ENCODE data around the gene ARHGAP26.

The ARHGAP26 gene

DNA sequence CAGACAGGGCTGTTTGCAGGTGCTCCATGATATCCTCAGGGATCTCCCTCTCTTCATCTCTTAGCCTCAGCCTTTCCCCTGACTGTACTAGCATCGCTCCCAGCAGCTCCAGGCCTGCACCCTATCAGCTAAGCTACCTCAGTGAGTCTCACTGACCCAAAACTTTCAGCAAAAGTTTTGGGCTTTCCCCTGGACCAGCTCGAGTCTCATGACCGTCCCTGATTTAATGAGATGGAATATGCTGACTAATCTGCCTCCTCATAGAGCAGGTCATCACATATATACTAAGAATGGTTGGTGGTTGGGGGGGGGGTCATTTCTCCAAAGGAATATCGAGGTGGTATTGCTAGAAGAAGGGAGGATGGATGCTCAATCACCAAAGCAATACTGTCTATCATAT lies 481.8 kb downstream of the ARHGAP26 start:
- no peak for TF ChIP-seq CTCF (IDR thresholded peaks at IDR 0.05; ENCODE audit: control insufficient read depth, extremely low read depth, insufficient read depth)
- no peak overlapping the region for H3K4me3 ChIP-seq (ENCODE audit: low read depth, low read length)
- no peak for DNase-seq (ENCODE audit: low read depth)

GRCh38 chr5:143254819-143255218 lies 484.6 kb downstream of the ARHGAP26 start:
- no peak for DNase-seq (ENCODE audit: low read depth)
- no peak overlapping the region for H3K4me3 ChIP-seq (ENCODE audit: low read depth, low read length)

GRCh38 chr5:143258559-143259253 lies 488.5 kb downstream of the ARHGAP26 start:
- H3K4me3 ChIP-seq (ENCODE audit: low read depth, low read length), result no peak overlapping the region
- no peak for DNase-seq (ENCODE audit: low read depth)
- no peak for TF ChIP-seq CTCF (IDR thresholded peaks at IDR 0.05; ENCODE audit: control insufficient read depth, extremely low read depth, insufficient read depth)

More at GRCh38 chr5:143254819-143255218, 484.6 kb downstream of the ARHGAP26 start:
- no peak for TF ChIP-seq CTCF (IDR thresholded peaks at IDR 0.05; ENCODE audit: control insufficient read depth, extremely low read depth, insufficient read depth)

DNA sequence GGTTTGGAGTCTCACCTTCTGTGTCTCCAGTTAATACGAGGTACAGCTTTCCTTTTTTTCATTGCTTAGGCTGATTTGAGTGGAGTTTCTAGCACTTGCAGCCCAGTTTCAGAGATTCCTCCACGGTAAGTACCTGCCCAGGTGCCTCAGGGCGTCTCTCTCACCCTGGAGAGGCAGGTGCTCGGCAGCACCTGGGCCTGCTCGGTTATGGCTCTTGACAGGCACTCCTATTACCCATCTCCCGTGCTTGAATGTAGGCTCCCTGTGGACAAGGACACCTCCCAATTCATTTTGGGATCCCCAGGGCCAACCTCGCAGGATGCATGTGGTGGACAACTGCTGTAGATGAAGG lies 489.1 kb downstream of the ARHGAP26 start:
- TF ChIP-seq CTCF (IDR thresholded peaks at IDR 0.05; ENCODE audit: control insufficient read depth, extremely low read depth, insufficient read depth), result no peak
- H3K4me3 ChIP-seq (ENCODE audit: low read depth, low read length), result no peak overlapping the region
- no peak for DNase-seq (ENCODE audit: low read depth)

- TF ChIP-seq CTCF (IDR thresholded peaks at IDR 0.05; ENCODE audit: control insufficient read depth, extremely low read depth, insufficient read depth), result no peak
- no peak overlapping the region for H3K4me3 ChIP-seq (ENCODE audit: low read depth, low read length)
- no peak for DNase-seq (ENCODE audit: low read depth)
Observed at GRCh38 chr5:143261748-143262392, 491.7 kb downstream of the ARHGAP26 start.

DNA sequence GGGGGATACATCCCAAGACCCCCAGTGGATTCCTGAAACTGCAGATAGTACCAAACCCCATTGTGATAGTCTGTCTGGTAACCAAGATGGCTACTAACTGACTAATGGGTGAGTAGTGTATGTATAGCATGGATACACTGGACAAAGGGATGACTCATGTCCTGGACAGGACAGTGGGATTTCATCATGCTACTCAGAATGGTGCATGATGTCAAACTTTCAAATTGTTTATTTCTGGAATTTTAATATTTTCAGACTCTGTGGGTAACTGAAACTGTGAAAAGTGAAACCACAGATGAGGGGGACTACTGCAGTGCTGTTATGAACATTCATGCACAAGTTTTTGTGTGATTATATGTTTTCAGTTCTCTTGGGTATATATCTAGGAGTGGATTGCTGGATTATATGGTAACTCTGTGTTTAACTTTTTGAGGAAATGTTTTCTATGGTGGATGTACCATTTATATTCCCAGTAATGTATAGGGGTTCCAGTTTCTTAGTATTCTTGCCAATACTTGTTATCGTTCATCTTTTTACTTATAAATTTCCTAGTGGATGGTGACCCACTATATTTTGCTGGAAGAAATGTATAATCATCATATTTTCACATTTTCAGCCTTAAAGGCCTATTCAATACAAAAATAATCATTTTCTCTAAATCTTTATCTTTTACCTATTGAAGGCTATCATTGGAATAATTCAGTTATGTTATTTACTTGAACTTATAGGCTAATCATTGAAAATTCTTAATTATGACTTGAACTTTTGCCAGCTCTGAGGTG lies 492.4 kb downstream of the ARHGAP26 start:
- TF ChIP-seq CTCF (IDR thresholded peaks at IDR 0.05; ENCODE audit: control insufficient read depth, extremely low read depth, insufficient read depth), result no peak
- H3K4me3 ChIP-seq (ENCODE audit: low read depth, low read length), result no peak overlapping the region
- no peak for DNase-seq (ENCODE audit: low read depth)

Measured in LNCaP clone FGC (cell line).